Measurements from ENCODE around the gene GDA. TPM values are rescaled to one million over a fixed set of nuclear protein-coding genes. Genes with fewer than 3 reads are reported as not detected.

GDA gene
- total and polyA plus RNA-seq, 9 of the 15 experiments (the other 6 are each of a cell fraction or from before 2014, with no cell fraction given): 4.5 to 18.0 (median 12.7) TPM

DNA sequence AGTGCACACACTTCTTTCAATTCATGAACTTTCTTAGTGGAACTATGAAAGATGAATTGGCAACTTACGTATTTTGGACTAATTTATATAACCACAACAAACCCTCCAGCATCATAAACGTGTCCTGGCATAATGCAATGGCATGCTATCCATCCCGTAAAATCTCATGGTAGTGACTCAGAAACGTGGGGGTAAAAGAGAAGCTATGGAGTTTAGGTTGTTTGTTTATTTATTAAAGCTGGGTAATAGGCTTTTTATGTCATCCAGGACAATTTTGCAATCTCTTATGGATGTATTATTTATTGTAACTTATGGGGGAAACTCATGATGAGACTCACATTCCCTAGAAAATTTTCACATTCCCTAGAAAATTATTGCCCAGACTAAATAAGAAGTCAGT lies 106.3 kb downstream of the GDA start:
- in situ Hi-C loops (cut with MboI): loop anchor here (25.0 kb wide), 2 partner anchors 443 to 1343 kb away; no protein-coding TSS in a partner anchor
- 61% methylated on average over 4 of the region's 4 CpGs for WGBS (ENCODE audit: insufficient coverage, low coverage, missing lambda C conversion rate)

DNA sequence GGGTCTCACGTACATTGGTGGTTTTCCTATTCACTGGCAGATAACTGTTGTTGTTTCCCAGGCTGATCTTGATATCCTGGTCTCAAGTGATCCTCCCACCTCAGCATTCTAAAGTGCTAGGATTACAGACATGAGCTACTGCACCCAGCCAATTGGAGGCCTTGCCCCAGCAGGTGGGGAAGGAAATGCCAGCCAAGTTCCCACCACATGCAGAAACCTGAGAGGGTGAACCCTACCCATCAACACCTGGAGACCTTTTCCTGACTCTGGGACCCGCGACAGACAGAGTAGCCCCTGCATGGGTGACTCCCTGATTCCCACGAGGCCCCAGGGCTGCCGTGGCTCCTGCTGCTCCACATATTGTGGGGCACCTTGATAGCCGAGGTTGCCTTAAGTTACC lies 107.7 kb downstream of the GDA start:
- Histone ChIP-seq H3K4me3 (no peak overlapping the region), H2AFZ (ENCODE audit: low read depth, low read length) (no peak overlapping the region), H3K79me2 (ENCODE audit: control insufficient read depth, insufficient read depth, low read length) (no peaks in the 10 kb centered on the region), H4K20me1 (replicated peaks; ENCODE audit: control insufficient read depth, insufficient read depth, low read length) (no peaks in the 10 kb centered on the region), H3K4me1 (replicated peaks in 1 of 2; ENCODE audit: control insufficient read depth in 2 of 2, insufficient read depth in 2 of 2, low read length in 2 of 2) (no peaks in the 10 kb centered on the region), H3K27ac (ENCODE audit: extremely low read depth, low read depth, low read length) (no peak overlapping the region), H3K36me3 (ENCODE audit: control insufficient read depth, insufficient read depth, low read length) (peaks cover 5% of the 10 kb centered on the region; the same call in 1 of the 3 replicates), H3K9me1 (ENCODE audit: control insufficient read depth, insufficient read depth, low read length) (no peaks in the 10 kb centered on the region), H3K27me3 (ENCODE audit: control insufficient read depth in 2 of 2, insufficient read depth in 2 of 2, low read length in 2 of 2) (no peaks in the 10 kb centered on the region; a peak in 2 of 5 replicates), H3K4me2 (ENCODE audit: insufficient read depth, low read length) (no peak overlapping the region), H3K9me3 (replicated peaks; ENCODE audit: control insufficient read depth, insufficient read depth, low read depth, low read length) (no peaks in the 10 kb centered on the region), H3K9ac (ENCODE audit: insufficient read depth in 1 of 2, low read depth in 2 of 2, low read length in 2 of 2) (no peak overlapping the region)
- no peak for ATAC-seq
- ChIA-PET POLR2A (no interaction called here), CTCF (ENCODE audit: low intra/inter-chr PET ratio) (no interaction called here)
- no peak for FAIRE-seq
- in situ Hi-C loops (cut with MboI) (loop anchor here (25.0 kb wide), 2 partner anchors 445 to 1345 kb away; no protein-coding TSS in a partner anchor), intact Hi-C loops (cut with micrococcal nuclease) (no loop called here)
- WGBS (ENCODE audit: insufficient coverage, low coverage, missing lambda C conversion rate): 31% methylated on average over 6 of the region's 6 CpGs
- DNase-seq (ENCODE audit: extremely low read depth in 1 of 4, low spot score in 3 of 4): no peak
- no TSS peak for BruUV-seq (replicated peaks)
- no peak for TF ChIP-seq FOXO4 (CRISPR knock-in tag; IDR thresholded peaks at IDR 0.05)
- TF ChIP-seq HOMEZ (CRISPR knock-in tag; IDR thresholded peaks at IDR 0.05): no peak
- TF ChIP-seq SP2 (IDR thresholded peaks at IDR 0.05; ENCODE audit: extremely low read depth, low read depth, low read length, poor library complexity, severe bottlenecking): no peak
- no peak for TF ChIP-seq CTCFL (IDR thresholded peaks at IDR 0.05; ENCODE audit: borderline replicate concordance, insufficient read depth, low read depth, low read length, poor library complexity, severe bottlenecking)
- TF ChIP-seq ARHGAP35 (IDR thresholded peaks at IDR 0.05; ENCODE audit: partially characterized antibody): no peak
- no peak for TF ChIP-seq ZBTB43 (CRISPR knock-in tag; IDR thresholded peaks at IDR 0.05)
- TF ChIP-seq TRIM24 (IDR thresholded peaks at IDR 0.05): no peak

More for the DNA sequence above, 106.3 kb downstream of the GDA start:
- Histone ChIP-seq H3K27me3 (ENCODE audit: control insufficient read depth in 2 of 2, insufficient read depth in 2 of 2, low read length in 2 of 2) (no peaks in the 10 kb centered on the region; a peak in 1 of 5 replicates), H2AFZ (ENCODE audit: low read depth, low read length) (no peak overlapping the region), H4K20me1 (replicated peaks; ENCODE audit: control insufficient read depth, insufficient read depth, low read length) (no peaks in the 10 kb centered on the region), H3K4me1 (replicated peaks in 1 of 2; ENCODE audit: control insufficient read depth in 2 of 2, insufficient read depth in 2 of 2, low read length in 2 of 2) (no peaks in the 10 kb centered on the region), H3K27ac (ENCODE audit: extremely low read depth, low read depth, low read length) (no peak overlapping the region), H3K9me1 (ENCODE audit: control insufficient read depth, insufficient read depth, low read length) (no peaks in the 10 kb centered on the region), H3K9ac (ENCODE audit: insufficient read depth in 1 of 2, low read depth in 2 of 2, low read length in 2 of 2) (no peak overlapping the region), H3K36me3 (ENCODE audit: control insufficient read depth, insufficient read depth, low read length) (peaks cover 5% of the 10 kb centered on the region; the same call in 1 of the 3 replicates), H3K4me3 (no peak overlapping the region), H3K9me3 (replicated peaks; ENCODE audit: control insufficient read depth, insufficient read depth, low read depth, low read length) (no peaks in the 10 kb centered on the region), H3K79me2 (ENCODE audit: control insufficient read depth, insufficient read depth, low read length) (no peaks in the 10 kb centered on the region), H3K4me2 (ENCODE audit: insufficient read depth, low read length) (no peak overlapping the region)
- TF ChIP-seq HLTF (IDR thresholded peaks at IDR 0.05) (no peak), ETV5 (CRISPR knock-in tag; IDR thresholded peaks at IDR 0.05; ENCODE audit: low read depth) (no peak), POLR3A (IDR thresholded peaks at IDR 0.05; ENCODE audit: borderline replicate concordance, extremely low read depth, insufficient read depth, insufficient read length) (no peak), MECOM (CRISPR knock-in tag; IDR thresholded peaks at IDR 0.05) (no peak)
- intact Hi-C loops (cut with micrococcal nuclease): no loop called here
- POLR2A ChIA-PET: no interaction called here
- DNase-seq (ENCODE audit: extremely low read depth in 1 of 4, low spot score in 3 of 4): no peak
- no peak for FAIRE-seq
- no TSS peak for BruUV-seq (replicated peaks)
- ATAC-seq: no peak
- CTCF ChIA-PET (ENCODE audit: low intra/inter-chr PET ratio): no interaction called here
